ENCODE measurements around the gene KCNQ1.

KCNQ1 gene

GRCh38 chr11:2464451-2465165 lies 19.8 kb downstream of the KCNQ1 start:
- Histone ChIP-seq H3K9ac (ENCODE audit: low read depth, low read length) (no peak overlapping the region), H3K27ac (ENCODE audit: low read depth, low read length) (no peak overlapping the region), H3K4me1 (ENCODE audit: control insufficient read depth, insufficient read depth, low read length) (no peaks in the 10 kb centered on the region), H3K4me3 (ENCODE audit: low read depth, low read length) (no peak overlapping the region), H3K9me3 (ENCODE audit: control insufficient read depth, insufficient read depth, low read length) (no peaks in the 10 kb centered on the region), H3K36me3 (ENCODE audit: control insufficient read depth, insufficient read depth, low read length) (no peaks in the 10 kb centered on the region), H3K27me3 (ENCODE audit: control insufficient read depth, insufficient read depth, low read length) (peaks cover 12% of the 10 kb centered on the region)

GRCh38 chr11:2465202-2466068 lies 20.6 kb downstream of the KCNQ1 start:
- no peak overlapping the region for H3K4me3 ChIP-seq (ENCODE audit: low read depth, low read length)

GRCh38 chr11:2466069-2466801 lies 21.4 kb downstream of the KCNQ1 start:
- Histone ChIP-seq H3K27me3 (ENCODE audit: control insufficient read depth, insufficient read depth, low read length) (peaks cover 25% of the 10 kb centered on the region), H3K4me1 (ENCODE audit: control insufficient read depth, insufficient read depth, low read length) (no peaks in the 10 kb centered on the region), H3K27ac (ENCODE audit: low read depth, low read length) (no peak overlapping the region), H3K4me3 (ENCODE audit: low read depth, low read length) (no peak overlapping the region), H3K36me3 (ENCODE audit: control insufficient read depth, insufficient read depth, low read length) (no peaks in the 10 kb centered on the region), H3K9ac (ENCODE audit: low read depth, low read length) (no peak overlapping the region), H3K9me3 (ENCODE audit: control insufficient read depth, insufficient read depth, low read length) (no peaks in the 10 kb centered on the region)

More at GRCh38 chr11:2465202-2466068, 20.6 kb downstream of the KCNQ1 start:
- no peaks in the 10 kb centered on the region for H3K9me3 ChIP-seq (ENCODE audit: control insufficient read depth, insufficient read depth, low read length)
- no peaks in the 10 kb centered on the region for H3K4me1 ChIP-seq (ENCODE audit: control insufficient read depth, insufficient read depth, low read length)
- no peaks in the 10 kb centered on the region for H3K36me3 ChIP-seq (ENCODE audit: control insufficient read depth, insufficient read depth, low read length)
- H3K27ac ChIP-seq (ENCODE audit: low read depth, low read length): no peak overlapping the region
- peaks cover 17% of the 10 kb centered on the region for H3K27me3 ChIP-seq (ENCODE audit: control insufficient read depth, insufficient read depth, low read length)
- no peak overlapping the region for H3K9ac ChIP-seq (ENCODE audit: low read depth, low read length)

GRCh38 chr11:2466869-2467694 lies 22.3 kb downstream of the KCNQ1 start:
- Histone ChIP-seq H3K27me3 (ENCODE audit: control insufficient read depth, insufficient read depth, low read length) (peaks cover 21% of the 10 kb centered on the region), H3K36me3 (ENCODE audit: control insufficient read depth, insufficient read depth, low read length) (no peaks in the 10 kb centered on the region), H3K9ac (ENCODE audit: low read depth, low read length) (no peak overlapping the region), H3K4me1 (ENCODE audit: control insufficient read depth, insufficient read depth, low read length) (no peaks in the 10 kb centered on the region), H3K4me3 (ENCODE audit: low read depth, low read length) (no peak overlapping the region), H3K9me3 (ENCODE audit: control insufficient read depth, insufficient read depth, low read length) (no peaks in the 10 kb centered on the region), H3K27ac (ENCODE audit: low read depth, low read length) (no peak overlapping the region)

DNA sequence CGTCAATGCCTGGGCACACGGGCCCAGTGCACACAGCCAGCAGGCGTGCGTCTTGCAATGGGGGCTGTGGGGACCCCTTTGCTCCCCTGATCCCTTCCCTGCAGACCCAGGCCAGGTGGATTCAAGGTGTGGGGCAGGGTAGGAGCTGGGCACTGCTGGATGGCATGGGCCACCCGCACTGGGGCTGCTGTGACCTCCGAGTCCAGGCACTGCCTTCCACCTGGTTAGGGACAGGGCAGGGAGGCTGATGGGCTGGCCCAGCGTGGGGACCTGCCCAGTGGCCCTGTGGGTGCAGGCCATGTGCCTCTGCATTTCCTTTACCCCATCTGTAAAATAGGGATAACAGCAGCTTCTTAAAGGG lies 22.9 kb downstream of the KCNQ1 start:
- Histone ChIP-seq H3K27me3 (ENCODE audit: control insufficient read depth, insufficient read depth, low read length) (peaks cover 21% of the 10 kb centered on the region), H3K9ac (ENCODE audit: low read depth, low read length) (no peak overlapping the region), H3K4me3 (ENCODE audit: low read depth, low read length) (no peak overlapping the region), H3K27ac (ENCODE audit: low read depth, low read length) (no peak overlapping the region), H3K4me1 (ENCODE audit: control insufficient read depth, insufficient read depth, low read length) (no peaks in the 10 kb centered on the region), H3K36me3 (ENCODE audit: control insufficient read depth, insufficient read depth, low read length) (no peaks in the 10 kb centered on the region), H3K9me3 (ENCODE audit: control insufficient read depth, insufficient read depth, low read length) (no peaks in the 10 kb centered on the region)

DNA sequence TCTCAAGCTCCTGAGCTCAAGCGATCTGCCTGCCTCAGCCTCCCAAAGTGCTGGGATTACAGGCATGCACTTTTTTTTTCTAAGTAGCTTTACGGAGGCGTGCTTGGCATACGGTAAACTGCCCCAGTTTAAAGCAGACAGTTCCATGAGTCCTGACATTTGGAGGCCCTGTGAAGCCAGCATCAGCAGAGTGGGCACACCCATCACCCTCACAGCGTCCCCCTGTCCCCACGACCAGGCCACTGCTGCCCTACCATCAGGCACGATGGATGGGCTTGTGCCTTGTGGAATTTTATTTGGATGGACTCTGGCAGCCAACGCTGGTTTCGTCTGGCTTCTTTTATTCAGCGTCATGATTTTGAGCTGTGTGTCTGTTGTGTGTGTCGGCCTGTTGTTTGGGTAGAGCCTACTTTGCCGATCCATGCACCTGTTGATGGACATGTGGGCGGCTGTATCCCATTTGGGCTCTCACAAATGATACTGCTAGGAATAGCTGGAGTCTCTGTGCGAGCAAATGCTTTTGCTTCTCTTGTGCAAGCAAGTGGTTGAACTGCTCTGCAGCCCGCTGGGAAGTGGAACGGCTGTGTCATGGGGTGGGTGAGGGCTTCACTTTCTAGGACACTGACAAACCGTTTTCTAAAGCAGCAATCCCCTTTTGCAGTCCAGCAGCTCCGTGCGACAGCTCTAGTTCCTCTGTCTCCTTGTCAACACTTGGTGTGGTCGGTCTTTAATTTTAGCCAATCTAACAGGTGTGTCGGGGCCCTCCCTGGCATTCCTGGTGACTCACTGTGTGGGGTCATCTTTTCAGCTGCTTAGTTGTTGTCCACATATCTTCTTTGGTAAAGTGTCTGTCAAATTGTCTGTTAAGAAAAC lies 23.8 kb downstream of the KCNQ1 start:
- Histone ChIP-seq H3K27me3 (ENCODE audit: control insufficient read depth, insufficient read depth, low read length) (peaks cover 21% of the 10 kb centered on the region), H3K4me1 (ENCODE audit: control insufficient read depth, insufficient read depth, low read length) (no peaks in the 10 kb centered on the region)

DNA sequence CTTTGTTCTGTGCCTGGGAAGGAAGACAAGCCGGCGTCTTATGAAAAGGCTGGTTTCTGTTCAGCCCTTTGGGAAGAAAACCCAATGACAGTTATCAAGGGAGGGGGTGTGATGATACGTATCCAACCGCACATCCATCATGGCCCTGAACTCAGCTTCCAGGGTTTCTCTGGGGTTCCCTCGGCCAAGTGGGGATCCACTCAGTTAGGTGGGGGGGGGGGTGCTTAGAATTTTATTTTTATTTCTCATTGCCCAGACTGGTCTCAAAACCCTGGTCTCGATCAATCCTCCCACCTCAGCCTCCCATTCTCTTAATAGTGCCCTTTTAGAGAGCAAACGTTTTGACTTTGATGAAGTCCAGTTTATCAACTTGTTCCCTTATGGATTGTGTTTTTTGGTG lies 25.7 kb downstream of the KCNQ1 start:
- no peaks in the 10 kb centered on the region for H3K36me3 ChIP-seq (ENCODE audit: control insufficient read depth, insufficient read depth, low read length)
- H3K9me3 ChIP-seq (ENCODE audit: control insufficient read depth, insufficient read depth, low read length): no peaks in the 10 kb centered on the region; the same call in 1 of the 2 replicates
- H3K4me1 ChIP-seq (ENCODE audit: control insufficient read depth, insufficient read depth, low read length): no peaks in the 10 kb centered on the region
- peaks cover 30% of the 10 kb centered on the region for H3K27me3 ChIP-seq (ENCODE audit: control insufficient read depth, insufficient read depth, low read length)
- H3K9ac ChIP-seq (ENCODE audit: low read depth, low read length): no peak overlapping the region
- H3K4me3 ChIP-seq (ENCODE audit: low read depth, low read length): no peak overlapping the region
- H3K27ac ChIP-seq (ENCODE audit: low read depth, low read length): no peak overlapping the region

More for the DNA sequence above, 23.8 kb downstream of the KCNQ1 start:
- Histone ChIP-seq H3K9me3 (ENCODE audit: control insufficient read depth, insufficient read depth, low read length) (no peaks in the 10 kb centered on the region), H3K36me3 (ENCODE audit: control insufficient read depth, insufficient read depth, low read length) (no peaks in the 10 kb centered on the region), H3K9ac (ENCODE audit: low read depth, low read length) (no peak overlapping the region), H3K27ac (ENCODE audit: low read depth, low read length) (no peak overlapping the region), H3K4me3 (ENCODE audit: low read depth, low read length) (no peak overlapping the region)

GRCh38 chr11:2471048-2471803 lies 26.4 kb downstream of the KCNQ1 start:
- no peak overlapping the region for H3K9ac ChIP-seq (ENCODE audit: low read depth, low read length)
- no peak overlapping the region for H3K4me3 ChIP-seq (ENCODE audit: low read depth, low read length)
- no peak overlapping the region for H3K27ac ChIP-seq (ENCODE audit: low read depth, low read length)
- H3K36me3 ChIP-seq (ENCODE audit: control insufficient read depth, insufficient read depth, low read length): no peaks in the 10 kb centered on the region
- no peaks in the 10 kb centered on the region for H3K4me1 ChIP-seq (ENCODE audit: control insufficient read depth, insufficient read depth, low read length)
- peaks cover 37% of the 10 kb centered on the region for H3K27me3 ChIP-seq (ENCODE audit: control insufficient read depth, insufficient read depth, low read length)
- H3K9me3 ChIP-seq (ENCODE audit: control insufficient read depth, insufficient read depth, low read length): no peaks in the 10 kb centered on the region; the same call in 1 of the 2 replicates

GRCh38 chr11:2471804-2472096 lies 26.9 kb downstream of the KCNQ1 start:
- Histone ChIP-seq H3K27ac (ENCODE audit: low read depth, low read length) (no peak overlapping the region), H3K9me3 (ENCODE audit: control insufficient read depth, insufficient read depth, low read length) (no peaks in the 10 kb centered on the region; the same call in 1 of the 2 replicates), H3K4me1 (ENCODE audit: control insufficient read depth, insufficient read depth, low read length) (no peaks in the 10 kb centered on the region), H3K4me3 (ENCODE audit: low read depth, low read length) (no peak overlapping the region), H3K36me3 (ENCODE audit: control insufficient read depth, insufficient read depth, low read length) (no peaks in the 10 kb centered on the region), H3K27me3 (ENCODE audit: control insufficient read depth, insufficient read depth, low read length) (peaks cover 40% of the 10 kb centered on the region), H3K9ac (ENCODE audit: low read depth, low read length) (no peak overlapping the region)
